ENCODE data around the gene DCLK1.
"Not testable (repeated sequence)": the region's sequence is repeated elsewhere in the genome, so short reads cannot be mapped to it uniquely, and the experiment has no call there.

The DCLK1 gene

GRCh38 chr13:36130552-36131221 is 495 bp downstream of the DCLK1 start:
- no peak for DNase-seq

GRCh38 chr13:36130193-36130551 is 1.0 kb downstream of the DCLK1 start:
- no peak for DNase-seq

- DNase-seq = no peak
Measured at GRCh38 chr13:36129539-36129938, 1.6 kb downstream of the DCLK1 start.

GRCh38 chr13:36126491-36126890 is 4.7 kb downstream of the DCLK1 start:
- no peak for DNase-seq

GRCh38 chr13:36125841-36126240 is 5.3 kb downstream of the DCLK1 start:
- no peak for DNase-seq

GRCh38 chr13:36124236-36124822 is 6.9 kb downstream of the DCLK1 start:
- no peak for DNase-seq

GRCh38 chr13:36115306-36115705 is 15.9 kb downstream of the DCLK1 start:
- no peak for DNase-seq

GRCh38 chr13:36114233-36114632 is 16.9 kb downstream of the DCLK1 start:
- DNase-seq = no peak

GRCh38 chr13:36108954-36109353 is 22.2 kb downstream of the DCLK1 start:
- no peak for DNase-seq

- DNase-seq = no peak
Measured at GRCh38 chr13:36108342-36108741, 22.8 kb downstream of the DCLK1 start.

- no peak for DNase-seq
Measured at GRCh38 chr13:36107521-36107920, 23.7 kb downstream of the DCLK1 start.

GRCh38 chr13:36105726-36106125 is 25.5 kb downstream of the DCLK1 start:
- no peak for DNase-seq

- DNase-seq = no peak
Measured at GRCh38 chr13:36102721-36103120, 28.5 kb downstream of the DCLK1 start.

- not testable (repeated sequence) for DNase-seq
Measured at GRCh38 chr13:36101907-36102306, 29.3 kb downstream of the DCLK1 start.

GRCh38 chr13:36101157-36101556 is 30.0 kb downstream of the DCLK1 start:
- DNase-seq = no peak

- no peak for DNase-seq
Measured at GRCh38 chr13:36098080-36098479, 33.1 kb downstream of the DCLK1 start.

GRCh38 chr13:36096461-36097416 is 34.4 kb downstream of the DCLK1 start:
- DNase-seq = no peak

GRCh38 chr13:36094478-36094877 is 36.7 kb downstream of the DCLK1 start:
- no peak for DNase-seq

GRCh38 chr13:36090592-36090991 is 40.6 kb downstream of the DCLK1 start:
- no peak for DNase-seq

- no peak for DNase-seq
Measured at GRCh38 chr13:36089130-36089647, 42.0 kb downstream of the DCLK1 start.

- no peak for DNase-seq
Measured at GRCh38 chr13:36088463-36088862, 42.7 kb downstream of the DCLK1 start.

GRCh38 chr13:36088001-36088400 is 43.2 kb downstream of the DCLK1 start:
- DNase-seq = no peak

- DNase-seq = no peak
Measured at GRCh38 chr13:36086117-36086516, 45.1 kb downstream of the DCLK1 start.

- no peak for DNase-seq
Measured at GRCh38 chr13:36084131-36084530, 47.1 kb downstream of the DCLK1 start.

Measured in Kasumi-1 (cell line).